ENCODE data around the gene S100B. TPM values are rescaled to one million over a fixed set of nuclear protein-coding genes. Genes with fewer than 3 reads are reported as not detected.
"Not testable (repeated sequence)": the region's sequence is repeated elsewhere in the genome, so short reads cannot be mapped to it uniquely, and the experiment has no call there.

Gene S100B
- total RNA-seq, 1 donor from 2014 or later, result not detected

- no peak for DNase-seq (ENCODE audit: low spot score, unreplicated experiment)
- H3K27me3 Mint-ChIP-seq, result no peaks in the 10 kb centered on the region
- peaks cover 6% of the 10 kb centered on the region for H3K4me1 Mint-ChIP-seq (ENCODE audit: low read depth)
- H3K36me3 Mint-ChIP-seq (ENCODE audit: insufficient read depth), result no peaks in the 10 kb centered on the region
- TF ChIP-seq CTCF (IDR thresholded peaks at IDR 0.05; ENCODE audit: unreplicated experiment), result no peak
- no peak overlapping the region for H3K27ac Mint-ChIP-seq
- H3K4me3 Mint-ChIP-seq (ENCODE audit: low read depth), result no peak overlapping the region
- H3K9me3 Mint-ChIP-seq (ENCODE audit: low read depth), result peaks cover 18% of the 10 kb centered on the region
Observed at GRCh38 chr21:46596201-46596600, 8.7 kb downstream of the S100B start.

GRCh38 chr21:46594276-46594675 is 10.6 kb downstream of the S100B start:
- Mint-ChIP-seq H3K36me3 (ENCODE audit: insufficient read depth) (no peaks in the 10 kb centered on the region), H3K9me3 (ENCODE audit: low read depth) (peaks cover 36% of the 10 kb centered on the region), H3K27me3 (no peaks in the 10 kb centered on the region), H3K4me1 (ENCODE audit: low read depth) (peaks cover 3% of the 10 kb centered on the region), H3K27ac (no peak overlapping the region), H3K4me3 (ENCODE audit: low read depth) (no peak overlapping the region)
- TF ChIP-seq CTCF (IDR thresholded peaks at IDR 0.05; ENCODE audit: unreplicated experiment), result no peak
- no peak for DNase-seq (ENCODE audit: low spot score, unreplicated experiment)

GRCh38 chr21:46585191-46585953 is 19.5 kb downstream of the S100B start:
- Mint-ChIP-seq H3K36me3 (ENCODE audit: insufficient read depth) (peaks cover 52% of the 10 kb centered on the region), H3K27ac (no peak overlapping the region), H3K4me3 (ENCODE audit: low read depth) (no peak overlapping the region), H3K27me3 (no peaks in the 10 kb centered on the region), H3K4me1 (ENCODE audit: low read depth) (no peaks in the 10 kb centered on the region), H3K9me3 (ENCODE audit: low read depth) (peaks cover 70% of the 10 kb centered on the region)
- DNase-seq (ENCODE audit: low spot score, unreplicated experiment), result no peak
- TF ChIP-seq CTCF (IDR thresholded peaks at IDR 0.05; ENCODE audit: unreplicated experiment), result no peak

DNA sequence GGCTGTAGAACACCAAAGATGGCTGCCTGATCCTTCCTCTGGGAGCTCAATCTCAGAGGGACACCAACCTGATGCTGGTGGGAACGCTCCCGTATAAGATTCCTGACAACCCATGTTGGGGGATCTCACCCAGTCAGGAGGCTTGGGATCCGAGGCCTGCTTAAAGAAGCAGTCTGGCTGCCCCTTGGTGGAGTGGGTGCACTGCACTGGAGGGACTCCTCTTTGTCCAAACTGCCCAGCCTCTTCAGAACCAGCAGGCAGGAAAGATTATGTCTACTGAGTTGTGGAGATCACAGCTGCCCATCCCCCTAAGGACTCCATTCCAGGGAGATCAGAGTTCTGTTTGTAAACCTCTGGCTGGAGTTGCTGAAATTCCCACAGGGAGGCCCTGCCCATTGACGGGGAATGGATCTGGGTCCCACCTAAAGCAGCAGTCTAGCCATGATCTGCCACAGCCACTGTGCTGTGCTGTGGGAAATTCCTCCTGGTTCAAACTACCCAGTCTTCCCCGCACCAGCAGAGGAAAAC is 23.0 kb downstream of the S100B start:
- no peaks in the 10 kb centered on the region for H3K4me1 Mint-ChIP-seq (ENCODE audit: low read depth)
- H3K9me3 Mint-ChIP-seq (ENCODE audit: low read depth), result peaks cover 70% of the 10 kb centered on the region
- H3K36me3 Mint-ChIP-seq (ENCODE audit: insufficient read depth), result peaks cover 80% of the 10 kb centered on the region
- H3K27me3 Mint-ChIP-seq, result no peaks in the 10 kb centered on the region
- H3K27ac Mint-ChIP-seq, result no peak overlapping the region
- H3K4me3 Mint-ChIP-seq (ENCODE audit: low read depth), result no peak overlapping the region
- TF ChIP-seq CTCF (IDR thresholded peaks at IDR 0.05; ENCODE audit: unreplicated experiment), result no peak
- no peak for DNase-seq (ENCODE audit: low spot score, unreplicated experiment)

DNA sequence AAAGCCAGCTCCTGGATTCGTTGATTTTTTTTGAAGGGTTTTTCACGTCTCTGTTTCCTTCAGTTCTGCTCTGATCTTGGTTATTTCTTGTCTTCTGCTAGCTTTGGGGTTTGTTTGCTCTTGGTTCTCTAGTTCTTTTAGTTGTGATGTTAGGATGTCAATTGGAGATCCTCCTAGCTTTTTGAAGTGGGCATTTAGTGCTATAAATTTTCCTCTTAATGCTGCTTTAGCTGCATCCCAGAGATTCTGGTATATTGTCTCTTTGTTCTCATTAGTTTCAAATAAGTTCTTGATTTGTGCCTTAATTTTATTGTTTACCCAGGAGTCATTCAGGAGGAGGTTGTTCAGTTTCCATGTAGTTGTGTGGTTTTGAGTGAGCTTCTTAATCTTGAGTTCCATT is 25.5 kb downstream of the S100B start:
- H3K27ac Mint-ChIP-seq; H3K27me3 Mint-ChIP-seq; DNase-seq (ENCODE audit: low spot score, unreplicated experiment); H3K4me1 Mint-ChIP-seq (ENCODE audit: low read depth); H3K4me3 Mint-ChIP-seq (ENCODE audit: low read depth): not testable (repeated sequence)
- Mint-ChIP-seq H3K9me3 (ENCODE audit: low read depth) (peaks cover 68% of the 10 kb centered on the region), H3K36me3 (ENCODE audit: insufficient read depth) (peaks cover 77% of the 10 kb centered on the region)

DNA sequence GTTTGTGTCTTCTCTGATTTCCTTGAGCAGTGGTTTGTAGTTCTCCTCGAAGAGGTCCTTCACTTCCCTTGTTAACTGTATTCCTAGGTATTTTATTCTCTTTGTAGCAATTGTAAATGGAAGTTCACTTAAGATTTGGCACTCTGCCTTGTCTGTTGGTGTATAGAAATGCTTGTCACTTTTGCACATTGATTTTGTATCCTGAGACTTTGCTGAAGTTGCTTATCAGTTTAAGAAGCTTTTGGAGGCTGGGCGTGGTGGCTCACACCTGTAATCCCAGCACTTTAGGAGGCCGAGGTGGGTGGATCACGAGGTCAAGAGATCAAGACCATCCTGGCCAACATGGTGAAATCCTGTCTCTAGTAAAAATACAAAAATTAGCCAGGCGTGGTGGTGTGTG is 27.1 kb downstream of the S100B start:
- not testable (repeated sequence) for H3K27ac Mint-ChIP-seq; H3K4me1 Mint-ChIP-seq (ENCODE audit: low read depth); H3K27me3 Mint-ChIP-seq; DNase-seq (ENCODE audit: low spot score, unreplicated experiment); H3K4me3 Mint-ChIP-seq (ENCODE audit: low read depth)
- Mint-ChIP-seq H3K36me3 (ENCODE audit: insufficient read depth) (peaks cover 72% of the 10 kb centered on the region), H3K9me3 (ENCODE audit: low read depth) (peaks cover 65% of the 10 kb centered on the region)
